Upper lobe of right lung (tissue), 1 donor: ENCODE data around the gene MPRIP. TPM values are rescaled to one million over a fixed set of nuclear protein-coding genes. Genes with fewer than 3 reads are reported as not detected.

Experiments used
- ATAC-seq: fragments of 200-7000 bp; cut with Tn5 transposase; one replicate; pipeline ENCODE4 v1.9.1; 2020; ENCODE audit warnings: mild to moderate bottlenecking, moderate library complexity
- DNase-seq: peaks from one replicate; pipeline ENCODE4 v3.0.0-alpha.2; 2020
- H3K27ac ChIP-seq: fragments of 200-600 bp; one replicate; pipeline ENCODE4 v1.8.0; 2022
- H3K27me3 ChIP-seq: fragments of 200-600 bp; one replicate; pipeline ENCODE4 v1.8.0; 2022; ENCODE audit warnings: mild to moderate bottlenecking
- H3K36me3 ChIP-seq: fragments of 200-600 bp; one replicate; pipeline ENCODE4 v1.8.0; 2022
- H3K4me1 ChIP-seq: fragments of 200-600 bp; one replicate; pipeline ENCODE4 v1.8.0; 2022
- H3K4me3 ChIP-seq: fragments of 200-600 bp; one replicate; pipeline ENCODE4 v1.8.0; 2022; ENCODE audit warnings: mild to moderate bottlenecking
- H3K9me3 ChIP-seq: fragments of 200-600 bp; one replicate; pipeline ENCODE4 v1.8.0; 2022
- intact Hi-C: fragments of 100-400 bp; cut with DNase I; formaldehyde crosslinking; loops from one replicate; pipeline ENCODE4 v1.11.0; 2022
- total RNA-seq: library from RNA; stranded (reverse); fragmentation: NEBNext Ultra II Directional; extraction: Animal tissue kit (Norgen Biotek cat#: 25700); gene quantifications from one replicate; pipeline ENCODE4 v1.2.1, GENCODE V29; 2021
- TF ChIP-seq, protein P1 (sequence below): fragments of 200-600 bp; IDR thresholded peaks from one replicate; pipeline ENCODE4 v1.8.0; 2022; ENCODE audit warnings: antibody characterized with exemption
- donor health status: DM: no; HTN: yes; CAD: no; lungs with severe emphysema.

MPRIP gene
- total RNA-seq, 1 donor from 2014 or later, result 333 TPM

DNA sequence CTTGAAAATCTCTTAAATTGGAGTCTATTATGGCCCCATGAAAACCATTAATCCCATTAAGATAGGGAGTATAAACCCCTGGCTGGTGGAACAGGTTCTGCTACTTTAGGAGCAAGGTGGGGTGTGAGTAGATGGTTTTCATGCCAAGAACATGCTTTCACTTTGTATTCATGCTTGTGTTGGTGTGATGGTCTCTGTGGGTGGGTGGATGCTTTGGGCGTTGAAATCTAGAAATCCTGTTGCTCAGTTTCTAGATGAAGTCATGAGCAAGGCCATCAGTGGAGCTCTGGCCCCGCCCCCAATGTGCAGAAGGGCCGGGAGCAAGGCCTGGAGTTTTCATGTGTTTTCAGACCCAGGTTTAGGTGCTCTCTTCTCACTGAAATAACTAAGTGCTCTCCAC lies 143.8 kb downstream of the MPRIP start:
- Histone ChIP-seq H3K27ac (no peak overlapping the region), H3K9me3 (no peaks in the 10 kb centered on the region), H3K4me1 (peaks cover 18% of the 10 kb centered on the region), H3K27me3 (no peaks in the 10 kb centered on the region), H3K36me3 (peaks cover 65% of the 10 kb centered on the region), H3K4me3 (no peak overlapping the region)
- TF ChIP-seq, protein P1, sequence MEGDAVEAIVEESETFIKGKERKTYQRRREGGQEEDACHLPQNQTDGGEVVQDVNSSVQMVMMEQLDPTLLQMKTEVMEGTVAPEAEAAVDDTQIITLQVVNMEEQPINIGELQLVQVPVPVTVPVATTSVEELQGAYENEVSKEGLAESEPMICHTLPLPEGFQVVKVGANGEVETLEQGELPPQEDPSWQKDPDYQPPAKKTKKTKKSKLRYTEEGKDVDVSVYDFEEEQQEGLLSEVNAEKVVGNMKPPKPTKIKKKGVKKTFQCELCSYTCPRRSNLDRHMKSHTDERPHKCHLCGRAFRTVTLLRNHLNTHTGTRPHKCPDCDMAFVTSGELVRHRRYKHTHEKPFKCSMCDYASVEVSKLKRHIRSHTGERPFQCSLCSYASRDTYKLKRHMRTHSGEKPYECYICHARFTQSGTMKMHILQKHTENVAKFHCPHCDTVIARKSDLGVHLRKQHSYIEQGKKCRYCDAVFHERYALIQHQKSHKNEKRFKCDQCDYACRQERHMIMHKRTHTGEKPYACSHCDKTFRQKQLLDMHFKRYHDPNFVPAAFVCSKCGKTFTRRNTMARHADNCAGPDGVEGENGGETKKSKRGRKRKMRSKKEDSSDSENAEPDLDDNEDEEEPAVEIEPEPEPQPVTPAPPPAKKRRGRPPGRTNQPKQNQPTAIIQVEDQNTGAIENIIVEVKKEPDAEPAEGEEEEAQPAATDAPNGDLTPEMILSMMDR, result no peak
- DNase-seq (no peak), ATAC-seq (peak; percentile 65)
- intact Hi-C loops, result no loop called here

DNA sequence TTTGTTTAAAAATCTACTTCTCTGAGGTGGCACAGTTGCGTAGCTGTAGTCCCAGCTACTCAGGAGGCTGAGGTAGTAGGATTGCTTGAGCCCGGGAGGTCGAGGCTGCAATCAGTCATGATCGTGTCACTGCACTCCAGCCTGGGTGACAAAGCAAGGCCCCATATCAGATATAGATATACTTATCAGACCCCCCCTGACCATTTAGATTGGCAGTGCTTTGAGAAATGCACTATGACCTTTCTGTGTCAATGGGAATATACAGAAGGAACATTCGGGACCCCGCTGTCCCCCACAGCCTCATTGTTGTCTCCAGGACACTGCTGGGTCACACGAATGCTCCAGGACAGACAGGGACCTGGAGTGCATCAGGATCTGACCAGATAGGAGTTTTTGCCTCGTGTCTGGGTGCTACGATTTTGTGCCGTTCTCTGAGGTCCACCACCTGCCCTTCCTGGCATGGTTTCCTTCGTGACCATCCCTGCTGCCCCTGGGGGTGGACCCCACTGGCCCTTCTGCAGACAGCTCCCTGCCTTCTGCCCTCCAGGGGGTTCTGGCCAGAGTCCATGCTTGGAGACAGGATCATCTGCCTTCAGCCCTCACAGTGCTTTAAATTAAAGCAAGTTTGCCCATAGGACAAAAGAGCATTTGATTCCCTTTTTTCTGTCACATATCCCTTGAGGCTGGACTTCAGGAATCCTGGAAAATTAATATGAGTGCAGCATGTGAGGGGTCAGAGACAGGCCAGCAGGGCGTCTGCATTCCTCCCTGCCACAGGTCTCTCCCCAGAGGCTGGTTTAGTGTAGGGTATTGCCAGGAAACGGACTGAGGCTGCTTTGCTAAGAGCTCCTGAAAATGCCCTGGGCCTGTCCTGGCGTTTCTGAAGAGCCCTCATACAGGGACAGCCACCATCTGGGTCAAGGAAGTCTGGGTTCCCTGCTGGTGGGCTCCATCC lies 144.6 kb downstream of the MPRIP start:
- peak overlapping the region; percentile 33 for H3K27ac ChIP-seq
- ATAC-seq, result peak; percentile 24
- H3K4me1 ChIP-seq, result peaks cover 18% of the 10 kb centered on the region

DNA sequence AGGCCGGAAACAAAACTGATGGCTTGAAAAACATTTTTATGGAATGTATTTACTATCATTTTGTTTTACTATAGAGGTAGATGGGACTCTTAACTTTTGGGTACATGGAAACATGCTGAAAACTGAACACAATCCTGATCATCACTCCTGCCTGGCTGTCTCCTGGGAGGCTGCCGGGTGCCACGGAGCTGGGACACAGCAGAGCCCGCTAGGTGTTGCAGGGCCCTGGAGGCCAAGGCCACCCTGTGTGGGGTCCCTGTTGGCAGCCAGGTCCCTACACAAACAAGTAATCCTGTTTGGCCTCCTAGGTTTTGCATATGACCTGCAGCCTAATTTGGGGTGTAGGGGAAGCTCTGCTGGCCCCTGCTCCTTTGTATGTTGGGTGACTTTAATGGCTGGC lies 146.3 kb downstream of the MPRIP start:
- TF ChIP-seq, protein P1, result no peak
- intact Hi-C loops, result no loop called here
- no peak for DNase-seq
- no peaks in the 10 kb centered on the region for H3K9me3 ChIP-seq
- peaks cover 18% of the 10 kb centered on the region for H3K4me1 ChIP-seq
- peaks cover 42% of the 10 kb centered on the region for H3K36me3 ChIP-seq
- no peaks in the 10 kb centered on the region for H3K27me3 ChIP-seq
- no peak for ATAC-seq
- no peak overlapping the region for H3K4me3 ChIP-seq
- no peak overlapping the region for H3K27ac ChIP-seq

More for the DNA sequence above, 144.6 kb downstream of the MPRIP start:
- TF ChIP-seq, protein P1, result no peak
- no peaks in the 10 kb centered on the region for H3K9me3 ChIP-seq
- no peaks in the 10 kb centered on the region for H3K27me3 ChIP-seq
- H3K4me3 ChIP-seq, result no peak overlapping the region
- intact Hi-C loops, result no loop called here
- no peak for DNase-seq
- H3K36me3 ChIP-seq, result peaks cover 58% of the 10 kb centered on the region

DNA sequence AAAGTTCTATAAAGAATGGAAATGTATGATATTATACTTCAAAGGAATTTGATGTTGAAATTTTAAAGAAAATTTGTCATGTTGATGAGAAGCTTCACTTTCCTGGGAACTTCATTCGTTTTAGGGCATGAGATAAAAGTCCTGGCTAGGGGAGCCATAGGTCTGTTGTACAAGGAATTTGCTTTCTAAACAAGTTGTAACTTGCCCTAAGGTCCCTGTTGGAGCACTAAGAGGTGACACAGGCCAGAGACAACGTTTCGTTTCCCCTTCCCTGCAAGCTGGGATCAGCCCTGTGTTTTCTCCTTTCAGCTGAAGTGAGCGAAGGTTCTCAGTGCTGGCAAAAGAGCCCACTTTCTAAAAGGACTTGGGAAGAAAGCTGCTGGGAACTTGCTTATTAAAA lies 147.3 kb downstream of the MPRIP start:
- TF ChIP-seq, protein P1, result no peak
- Histone ChIP-seq H3K27me3 (no peaks in the 10 kb centered on the region), H3K27ac (no peak overlapping the region), H3K4me1 (peaks cover 14% of the 10 kb centered on the region), H3K4me3 (no peak overlapping the region), H3K36me3 (peaks cover 33% of the 10 kb centered on the region), H3K9me3 (no peaks in the 10 kb centered on the region)
- intact Hi-C loops, result no loop called here
- DNase-seq (no peak), ATAC-seq (no peak)

DNA sequence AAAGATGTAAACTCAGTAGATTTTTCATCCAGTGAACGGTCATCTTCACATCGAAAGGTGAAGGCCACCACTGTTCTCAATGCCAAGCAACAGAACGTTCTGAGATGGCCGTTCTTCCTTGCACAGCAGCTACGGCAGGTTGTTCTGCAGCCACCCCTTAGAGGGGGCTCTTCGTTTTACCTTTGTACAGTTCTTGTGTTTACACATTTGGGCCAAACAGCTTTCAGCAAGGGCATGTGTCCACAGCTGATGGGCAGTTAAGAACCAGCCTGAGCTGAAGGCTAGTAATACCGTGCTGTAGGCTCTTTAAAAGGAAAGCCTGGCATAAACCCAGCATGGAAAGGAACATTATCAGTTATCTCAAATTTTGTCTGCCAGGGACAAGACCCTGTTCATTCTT lies 147.9 kb downstream of the MPRIP start:
- Histone ChIP-seq H3K36me3 (peaks cover 33% of the 10 kb centered on the region), H3K4me3 (no peak overlapping the region), H3K9me3 (no peaks in the 10 kb centered on the region), H3K4me1 (peaks cover 12% of the 10 kb centered on the region), H3K27me3 (no peaks in the 10 kb centered on the region), H3K27ac (no peak overlapping the region)
- TF ChIP-seq, protein P1, result no peak
- ATAC-seq (no peak), DNase-seq (no peak)
- intact Hi-C loops, result no loop called here
